SK-N-SH (cell line): ENCODE measurements around the gene RNF7. TPM values are rescaled to one million over a fixed set of nuclear protein-coding genes. Genes with fewer than 3 reads are reported as not detected.

Source experiments
- CTCF ChIA-PET: fragments of 300-600, 350-600 bp; formaldehyde crosslinking; extraction: SDS; loops from one replicate; lab custom pipeline; 2021; lab: Yijun Ruan, JAX
- POLR2A ChIA-PET: fragments of 350-600 bp; sonication (Branson Sonifier 250); formaldehyde crosslinking; extraction: SDS; loops from one replicate; lab custom pipeline; 2020; ENCODE audit warnings: antibody characterized with exemption, inconsistent platforms; lab: Yijun Ruan, JAX
- DNase-seq: peaks from one replicate; pipeline ENCODE4 v3.0.0; 2012
- H2AFZ ChIP-seq: fragments of 200-600 bp; sonication (generic); 2 replicates; pipeline ENCODE4 v1.8.1; 2016; ENCODE audit warnings: antibody characterized with exemption, mild to moderate bottlenecking, low read depth
- H3F3A ChIP-seq: fragments of 200-600 bp; sonication (generic); replicated peaks from 2 replicates; pipeline ENCODE3; 2016; ENCODE audit warnings: antibody characterized with exemption, mild to moderate bottlenecking; ENCODE audit not compliant: insufficient read depth
- H3K27ac ChIP-seq, 2 experiments: fragments of 200-500 bp in 1 of 2; fragments of 200-600 bp in 1 of 2; sonication (Bioruptor generic) in 1 of 2; sonication (generic), shearing (Covaris generic) in 1 of 2; 2 replicates each; pipeline versions ENCODE4 v1.5.1 to v1.6.1; 2014 to 2016; ENCODE audit warnings: low read depth in 2 of 2, inconsistent platforms in 1 of 2, low read length in 1 of 2, mild to moderate bottlenecking in 1 of 2, mixed read lengths in 1 of 2
- H3K27me3 ChIP-seq: fragments of 200-600 bp; sonication (generic), shearing (Covaris generic); 2 replicates; pipeline ENCODE4 v1.6.1; 2016; ENCODE audit warnings: mixed run types; ENCODE audit not compliant: insufficient read depth
- H3K36me3 ChIP-seq, 2 experiments: fragments of 200-500 bp in 1 of 2; fragments of 200-600 bp in 1 of 2; sonication (Bioruptor generic) in 1 of 2; sonication (generic) in 1 of 2; replicated peaks in 1 of 2; 2 replicates each; pipeline versions ENCODE3 to v1.5.1; 2014 to 2016; ENCODE audit warnings: low read length in 1 of 2, mild to moderate bottlenecking in 1 of 2; ENCODE audit not compliant: insufficient read depth in 2 of 2, control insufficient read depth in 1 of 2
- H3K4me1 ChIP-seq, 2 experiments: fragments of 200-500 bp in 1 of 2; fragments of 200-600 bp in 1 of 2; sonication (Bioruptor generic) in 1 of 2; sonication (generic), shearing (Covaris generic) in 1 of 2; 2 replicates each; pipeline versions ENCODE4 v1.5.1 to v1.6.1; 2014 to 2016; ENCODE audit warnings: low read depth in 1 of 2, low read length in 1 of 2, mixed run types in 1 of 2; ENCODE audit not compliant: insufficient read depth in 2 of 2, control insufficient read depth in 1 of 2
- H3K4me2 ChIP-seq: fragments of 200-600 bp; sonication (generic), shearing (Covaris generic); 2 replicates; pipeline ENCODE4 v1.6.1; 2017; ENCODE audit warnings: mixed run types
- H3K4me3 ChIP-seq, 2 experiments: fragments of 200-500 bp in 1 of 2; fragments of 200-600 bp in 1 of 2; sonication (Bioruptor generic) in 1 of 2; sonication (generic), shearing (Covaris generic) in 1 of 2; 2 replicates each; pipeline versions ENCODE4 v1.5.1 to v1.8.1; 2014 to 2016; ENCODE audit warnings: low read depth in 2 of 2, inconsistent platforms in 1 of 2, low read length in 1 of 2, mild to moderate bottlenecking in 1 of 2, mixed read lengths in 1 of 2, moderate library complexity in 1 of 2
- H3K79me2 ChIP-seq: fragments of 200-600 bp; sonication (generic); 2 replicates; pipeline ENCODE4 v1.8.1; 2017; ENCODE audit warnings: mild to moderate bottlenecking; ENCODE audit not compliant: insufficient read depth
- H3K9ac ChIP-seq: fragments of 200-600 bp; sonication (generic); 2 replicates; pipeline ENCODE4 v1.6.1; 2017; ENCODE audit warnings: mixed run types
- H3K9me2 ChIP-seq: fragments of 200-600 bp; sonication (generic); 2 replicates; pipeline ENCODE4 v1.6.1; 2017; ENCODE audit warnings: mixed run types
- H3K9me3 ChIP-seq: fragments of 200-600 bp; sonication (generic); 2 replicates; pipeline ENCODE4 v1.6.1; 2017; ENCODE audit warnings: mixed run types, mild to moderate bottlenecking, moderate library complexity
- H4K20me1 ChIP-seq: fragments of 200-600 bp; sonication (generic); 2 replicates; pipeline ENCODE4 v1.6.1; 2017; ENCODE audit warnings: mild to moderate bottlenecking, mixed run types; ENCODE audit not compliant: insufficient read depth
- CHD2 ChIP-seq: fragments of 150-350 bp; IDR thresholded peaks from 2 replicates; pipeline ENCODE4 v1.6.1; 2018; ENCODE audit warnings: low read length; ENCODE audit not compliant: partially characterized antibody
- EP300 ChIP-seq, 2 experiments: IDR thresholded peaks; 2 replicates each; pipeline versions ENCODE4 v1.4.0 to v1.6.1; 2012; ENCODE audit warnings: borderline replicate concordance in 1 of 2, low read depth in 1 of 2, low read length in 1 of 2
- EZH2phosphoT487 ChIP-seq: fragments of 200-600 bp; sonication (generic); IDR thresholded peaks from 2 replicates; pipeline ENCODE4 v1.6.1; 2017; ENCODE audit warnings: low read depth, mixed run types, mild to moderate bottlenecking, antibody characterized with exemption, moderate library complexity, borderline replicate concordance
- FOSL2 ChIP-seq: IDR thresholded peaks from 2 replicates; pipeline ENCODE4 v1.4.0; 2012; ENCODE audit warnings: low read depth, mild to moderate bottlenecking, moderate library complexity, borderline replicate concordance
- FOXJ3 ChIP-seq: sonication (generic); formaldehyde crosslinking; IDR thresholded peaks from 2 replicates; pipeline ENCODE4 v1.5.1; 2020; ENCODE audit warnings: mild to moderate bottlenecking, missing genetic modification reagents
- MEF2A ChIP-seq: IDR thresholded peaks from 2 replicates; pipeline ENCODE4 v1.4.0; 2012; ENCODE audit warnings: low read depth, borderline replicate concordance
- POLR2AphosphoS5 ChIP-seq: IDR thresholded peaks from 2 replicates; pipeline ENCODE4 v1.6.1; 2012; ENCODE audit warnings: low read depth, low read length
- RXRA ChIP-seq: IDR thresholded peaks from 2 replicates; pipeline ENCODE4 v1.4.0; 2012; ENCODE audit warnings: low read depth, mild to moderate bottlenecking, borderline replicate concordance
- SIN3A ChIP-seq: IDR thresholded peaks from 2 replicates; pipeline ENCODE4 v1.6.1; 2012; ENCODE audit warnings: low read depth, mild to moderate bottlenecking, low read length, moderate library complexity, borderline replicate concordance
- SMC3 ChIP-seq: IDR thresholded peaks from 2 replicates; pipeline ENCODE4 v1.6.1; 2012; ENCODE audit warnings: low read depth, low read length, improper control_type of control experiment
- TCF12 ChIP-seq: IDR thresholded peaks from 2 replicates; pipeline ENCODE4 v1.4.0; 2012
- TEAD4 ChIP-seq: IDR thresholded peaks from 2 replicates; pipeline ENCODE4 v1.4.0; 2012; ENCODE audit warnings: mild to moderate bottlenecking, borderline replicate concordance; ENCODE audit not compliant: insufficient read depth
- WGBS: methylation state at CpG from one replicate; pipeline ENCODE4 v1.1.6; 2017; ENCODE audit warnings: low lambda C conversion rate; 5-methylcytosine and 5-hydroxymethylcytosine counted together
- polyA plus RNA-seq, 3 experiments: library from polyadenylated mRNA; depleted of rRNA; stranded (reverse); fragments of >200 nt; gene quantifications; 2 replicates each; pipeline ENCODE4 v1.2.3, GENCODE V29; 2012
- TF ChIP-seq, protein P1 (sequence below): IDR thresholded peaks from 2 replicates; pipeline ENCODE4 v1.6.1; 2012; ENCODE audit warnings: mild to moderate bottlenecking, low read depth, low read length, moderate library complexity
- TF ChIP-seq, protein P2 (sequence below): fragments of 150-350 bp; IDR thresholded peaks from 2 replicates; pipeline ENCODE4 v1.6.1; 2016; ENCODE audit warnings: mild to moderate bottlenecking, low read depth, low read length

RNF7 gene
- polyA plus RNA-seq, 1 of the 3 experiments (the other 2 are of a cell fraction), result 77.1 TPM

DNA sequence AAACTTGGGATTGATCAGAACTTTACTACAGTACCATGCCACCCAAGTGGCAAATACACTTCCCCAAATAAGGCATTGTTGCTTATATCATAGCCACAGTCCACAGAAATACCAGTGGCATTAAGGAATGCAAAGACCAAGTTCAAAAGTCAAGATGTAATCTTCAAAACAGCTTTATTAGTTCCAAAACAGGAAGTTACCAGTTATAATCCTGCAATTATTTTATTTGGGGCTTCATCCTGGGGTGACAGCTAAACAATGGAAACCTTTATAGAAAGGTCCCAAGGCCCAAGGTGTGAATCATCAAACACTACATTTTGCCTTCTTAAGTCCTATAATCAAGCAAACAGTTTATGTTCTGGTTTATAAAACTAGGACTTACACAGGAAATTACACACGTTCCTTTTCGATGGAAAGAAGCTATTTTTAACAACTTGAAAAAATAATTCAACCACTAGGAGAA is 30.3 kb upstream of the RNF7 start:
- ChIA-PET POLR2A (no interaction called here), CTCF (no interaction called here)
- no peaks in the 10 kb centered on the region for H3K27me3 ChIP-seq
- 60% methylated on average over 2 of the region's 2 CpGs for WGBS
- peaks cover 6% of the 10 kb centered on the region for H3F3A ChIP-seq
- H4K20me1 ChIP-seq, result no peaks in the 10 kb centered on the region
- peak overlapping the region; percentile 37 for H3K4me2 ChIP-seq
- H3K9me3 ChIP-seq, result no peaks in the 10 kb centered on the region
- TF ChIP-seq EP300 (IDR thresholded peaks at IDR 0.05; ENCODE audit: borderline replicate concordance in 1 of 2, low read depth in 1 of 2, low read length in 1 of 2), result no peak
- no peak for TF ChIP-seq TEAD4
- TF ChIP-seq MEF2A, result 0 out of 2 replicates have a peak, but pooled peaks have one; percentile 20
- peak; percentile 20; the same call in 1 of the 2 replicates for TF ChIP-seq TCF12
- peaks cover 0 to 18% of the 10 kb centered on the region in 2 experiments; a peak in 3 of 4 replicates for H3K4me1 ChIP-seq
- H3K79me2 ChIP-seq, result no peaks in the 10 kb centered on the region
- no peak overlapping the region for H3K9ac ChIP-seq
- no peak overlapping the region for H3K4me3 ChIP-seq
- H2AFZ ChIP-seq, result peak overlapping the region; percentile 53; the same call in 1 of the 2 replicates
- no peaks in the 10 kb centered on the region for H3K9me2 ChIP-seq
- DNase-seq, result no peak
- H3K36me3 ChIP-seq, result no peaks in the 10 kb centered on the region
- H3K27ac ChIP-seq, result peak overlapping the region; percentile 65 to 66; a peak in 3 of 4 replicates

DNA sequence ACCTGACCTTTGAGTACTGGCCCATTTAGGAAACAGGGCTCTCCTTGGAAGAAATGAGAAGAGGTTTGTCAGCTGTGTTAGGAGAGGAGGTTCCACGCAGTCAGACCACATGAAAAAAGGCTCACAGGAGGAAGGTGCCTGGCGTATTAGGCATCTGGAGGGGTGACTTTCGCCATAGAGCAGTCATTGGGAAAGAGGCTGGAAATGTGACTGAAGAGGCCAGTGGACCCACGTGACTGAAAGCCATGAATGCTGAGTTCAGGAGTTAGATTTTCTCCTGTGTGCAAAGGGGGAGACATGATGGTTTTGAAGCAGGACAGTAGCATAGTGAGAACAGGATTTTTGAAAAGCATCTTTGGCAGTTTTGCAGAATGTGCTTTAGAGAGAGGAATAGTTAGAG is 29.7 kb upstream of the RNF7 start:
- peak overlapping the region; percentile 37 for H3K4me2 ChIP-seq

DNA sequence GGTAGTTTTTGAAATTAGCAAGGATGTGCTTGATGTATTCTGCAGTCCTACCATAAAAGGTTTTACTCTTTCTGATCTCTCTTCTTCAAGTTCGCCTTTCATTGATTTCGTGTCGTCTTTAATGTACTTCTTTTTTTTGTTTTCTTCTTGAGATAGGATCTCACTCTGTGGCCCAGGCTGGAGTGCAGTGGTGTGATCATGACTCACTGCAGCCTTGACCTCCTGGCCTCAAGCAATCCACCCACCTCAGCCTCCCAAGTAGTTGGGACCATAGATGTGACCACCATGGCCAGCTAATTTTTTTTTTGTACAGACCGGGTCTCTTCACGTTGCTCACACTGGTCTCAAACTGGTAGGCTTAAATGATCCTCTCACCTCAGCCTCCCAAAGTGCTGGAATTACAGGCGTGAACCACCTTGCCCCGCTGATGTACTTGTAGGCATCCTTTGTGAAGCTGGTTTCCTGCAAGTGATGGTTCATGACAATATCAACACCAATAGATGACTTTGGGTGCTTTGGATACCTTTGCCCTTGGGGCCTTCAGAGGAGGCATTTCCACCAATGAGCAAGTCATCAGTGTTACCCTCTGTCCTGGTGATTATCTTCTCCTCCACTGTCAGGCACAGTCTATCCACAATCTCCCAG is 28.9 kb upstream of the RNF7 start:
- no peak overlapping the region for H3K4me3 ChIP-seq
- no peaks in the 10 kb centered on the region for H3K36me3 ChIP-seq
- H3K4me2 ChIP-seq, result no peak overlapping the region
- peaks cover 6% of the 10 kb centered on the region for H3F3A ChIP-seq
- H3K27me3 ChIP-seq, result no peaks in the 10 kb centered on the region
- TF ChIP-seq, protein P1, sequence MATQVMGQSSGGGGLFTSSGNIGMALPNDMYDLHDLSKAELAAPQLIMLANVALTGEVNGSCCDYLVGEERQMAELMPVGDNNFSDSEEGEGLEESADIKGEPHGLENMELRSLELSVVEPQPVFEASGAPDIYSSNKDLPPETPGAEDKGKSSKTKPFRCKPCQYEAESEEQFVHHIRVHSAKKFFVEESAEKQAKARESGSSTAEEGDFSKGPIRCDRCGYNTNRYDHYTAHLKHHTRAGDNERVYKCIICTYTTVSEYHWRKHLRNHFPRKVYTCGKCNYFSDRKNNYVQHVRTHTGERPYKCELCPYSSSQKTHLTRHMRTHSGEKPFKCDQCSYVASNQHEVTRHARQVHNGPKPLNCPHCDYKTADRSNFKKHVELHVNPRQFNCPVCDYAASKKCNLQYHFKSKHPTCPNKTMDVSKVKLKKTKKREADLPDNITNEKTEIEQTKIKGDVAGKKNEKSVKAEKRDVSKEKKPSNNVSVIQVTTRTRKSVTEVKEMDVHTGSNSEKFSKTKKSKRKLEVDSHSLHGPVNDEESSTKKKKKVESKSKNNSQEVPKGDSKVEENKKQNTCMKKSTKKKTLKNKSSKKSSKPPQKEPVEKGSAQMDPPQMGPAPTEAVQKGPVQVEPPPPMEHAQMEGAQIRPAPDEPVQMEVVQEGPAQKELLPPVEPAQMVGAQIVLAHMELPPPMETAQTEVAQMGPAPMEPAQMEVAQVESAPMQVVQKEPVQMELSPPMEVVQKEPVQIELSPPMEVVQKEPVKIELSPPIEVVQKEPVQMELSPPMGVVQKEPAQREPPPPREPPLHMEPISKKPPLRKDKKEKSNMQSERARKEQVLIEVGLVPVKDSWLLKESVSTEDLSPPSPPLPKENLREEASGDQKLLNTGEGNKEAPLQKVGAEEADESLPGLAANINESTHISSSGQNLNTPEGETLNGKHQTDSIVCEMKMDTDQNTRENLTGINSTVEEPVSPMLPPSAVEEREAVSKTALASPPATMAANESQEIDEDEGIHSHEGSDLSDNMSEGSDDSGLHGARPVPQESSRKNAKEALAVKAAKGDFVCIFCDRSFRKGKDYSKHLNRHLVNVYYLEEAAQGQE, result no peak
- TF ChIP-seq SIN3A (no peak), CHD2 (no peak), FOXJ3 (CRISPR knock-in tag) (no peak), POLR2AphosphoS5 (no peak)
- TF ChIP-seq, all 33 proteins: peak for 0
- Histone ChIP-seq H3K4me1 (peaks cover 0 to 18% of the 10 kb centered on the region in 2 experiments; a peak in 3 of 4 replicates), H4K20me1 (no peaks in the 10 kb centered on the region), H3K9me3 (no peaks in the 10 kb centered on the region), H2AFZ (no peak overlapping the region), H3K9ac (no peak overlapping the region), H3K27ac (no peak overlapping the region), H3K9me2 (no peaks in the 10 kb centered on the region), H3K79me2 (no peaks in the 10 kb centered on the region)
- WGBS, result 94% methylated on average over 7 of the region's 7 CpGs
- ChIA-PET CTCF (interaction anchor here (1.2 kb wide), 1 partner anchor 166 kb away, joined by 3 read pairs; no protein-coding TSS in a partner anchor), POLR2A (no interaction called here)
- no peak for DNase-seq

More for the DNA sequence above, 29.7 kb upstream of the RNF7 start:
- H3K4me1 ChIP-seq, result peaks cover 0 to 18% of the 10 kb centered on the region in 2 experiments; a peak in 3 of 4 replicates
- 74% methylated on average over 4 of the region's 4 CpGs for WGBS
- no peaks in the 10 kb centered on the region for H4K20me1 ChIP-seq
- H3F3A ChIP-seq, result peaks cover 6% of the 10 kb centered on the region
- peak overlapping the region; percentile 53; the same call in 1 of the 2 replicates for H2AFZ ChIP-seq
- no peaks in the 10 kb centered on the region for H3K9me3 ChIP-seq
- H3K9me2 ChIP-seq, result no peaks in the 10 kb centered on the region
- H3K9ac ChIP-seq, result no peak overlapping the region
- ChIA-PET POLR2A (no interaction called here), CTCF (no interaction called here)
- H3K36me3 ChIP-seq, result no peaks in the 10 kb centered on the region
- DNase-seq, result no peak
- H3K79me2 ChIP-seq, result no peaks in the 10 kb centered on the region
- no peak overlapping the region for H3K4me3 ChIP-seq
- H3K27me3 ChIP-seq, result no peaks in the 10 kb centered on the region
- H3K27ac ChIP-seq, result peak overlapping the region; percentile 65 to 66; a peak in 3 of 4 replicates
- no peak for TF ChIP-seq POLR2AphosphoS5
- TF ChIP-seq RXRA, result no peak
- TF ChIP-seq EZH2phosphoT487, result no peak
- TF ChIP-seq, protein P2, sequence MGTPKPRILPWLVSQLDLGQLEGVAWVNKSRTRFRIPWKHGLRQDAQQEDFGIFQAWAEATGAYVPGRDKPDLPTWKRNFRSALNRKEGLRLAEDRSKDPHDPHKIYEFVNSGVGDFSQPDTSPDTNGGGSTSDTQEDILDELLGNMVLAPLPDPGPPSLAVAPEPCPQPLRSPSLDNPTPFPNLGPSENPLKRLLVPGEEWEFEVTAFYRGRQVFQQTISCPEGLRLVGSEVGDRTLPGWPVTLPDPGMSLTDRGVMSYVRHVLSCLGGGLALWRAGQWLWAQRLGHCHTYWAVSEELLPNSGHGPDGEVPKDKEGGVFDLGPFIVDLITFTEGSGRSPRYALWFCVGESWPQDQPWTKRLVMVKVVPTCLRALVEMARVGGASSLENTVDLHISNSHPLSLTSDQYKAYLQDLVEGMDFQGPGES, result no peak
- no peak for TF ChIP-seq SMC3
- no peak for TF ChIP-seq SIN3A
- TF ChIP-seq FOSL2, result no peak
